Natural killer cell (primary cell): ENCODE results near the gene MRPL20. TPM values are rescaled to one million over a fixed set of nuclear protein-coding genes. Genes with fewer than 3 reads are reported as not detected.
A peak's percentile ranks its signal among the peaks of the same experiment; 100 is the strongest.

Experiments used
- ATAC-seq, 3 donors: fragments of 150-1000 bp in 2 of 3; fragments of 200-7000 bp in 1 of 3; cut with Tn5 transposase; 1 replicate in 1 of 3; 2 replicates in 2 of 3; pipeline ENCODE4 v1.10.0; 2021; ENCODE audit warnings: mild to moderate bottlenecking in 2 of 3, moderate library complexity in 2 of 3
- DNase-seq, 2 donors: peaks; one replicate each; pipeline versions ENCODE4 v3.0.0 to v3.0.0-alpha.2; 2013 to 2021; ENCODE audit warnings: mixed read lengths in 1 of 2
- H3K27ac ChIP-seq: one replicate; pipeline ENCODE4 v1.5.1; 2013; ENCODE audit warnings: mild to moderate bottlenecking, low read length
- H3K27me3 ChIP-seq: one replicate; pipeline ENCODE4 v1.6.1; 2013; ENCODE audit warnings: low read length; ENCODE audit not compliant: control insufficient read depth, insufficient read depth
- H3K36me3 ChIP-seq: one replicate; pipeline ENCODE4 v1.6.1; 2013; ENCODE audit warnings: low read length; ENCODE audit not compliant: control insufficient read depth, insufficient read depth
- H3K4me1 ChIP-seq: one replicate; pipeline ENCODE4 v1.6.1; 2013; ENCODE audit warnings: low read length; ENCODE audit not compliant: control insufficient read depth, insufficient read depth
- H3K4me3 ChIP-seq: one replicate; pipeline ENCODE4 v1.5.1; 2013; ENCODE audit warnings: low read length
- H3K9me3 ChIP-seq: one replicate; pipeline ENCODE4 v1.6.1; 2013; ENCODE audit warnings: low read length; ENCODE audit not compliant: control insufficient read depth, insufficient read depth
- H3K27ac Mint-ChIP-seq, 2 donors: one replicate each; pipeline ENCODE4 v1.8.0; 2022; ENCODE audit warnings: mild to moderate bottlenecking in 2 of 2, mixed read lengths in 2 of 2, moderate library complexity in 1 of 2
- H3K27me3 Mint-ChIP-seq, 2 donors: one replicate each; pipeline ENCODE4 v1.8.0; 2022; ENCODE audit warnings: low read depth in 2 of 2, mixed read lengths in 2 of 2
- H3K36me3 Mint-ChIP-seq: one replicate; pipeline ENCODE4 v1.8.0; 2022; ENCODE audit warnings: mixed read lengths
- H3K4me1 Mint-ChIP-seq, 2 donors: one replicate each; pipeline ENCODE4 v1.8.0; 2022; ENCODE audit warnings: mixed read lengths in 2 of 2
- H3K4me3 Mint-ChIP-seq: one replicate; pipeline ENCODE4 v1.8.0; 2022; ENCODE audit warnings: mild to moderate bottlenecking, moderate library complexity, mixed read lengths
- H3K9me3 Mint-ChIP-seq, 2 donors: one replicate each; pipeline ENCODE4 v1.8.0; 2022; ENCODE audit warnings: mixed read lengths in 2 of 2
- WGBS: methylation state at CpG from one replicate; pipeline ENCODE4 v1.1.7; 2013; ENCODE audit warnings: missing lambda C conversion rate; ENCODE audit not compliant: insufficient coverage; 5-methylcytosine and 5-hydroxymethylcytosine counted together
- intact Hi-C: fragments of 100-400 bp; cut with micrococcal nuclease; formaldehyde crosslinking; loops from one replicate; pipeline ENCODE4 v1.14.2; 2022
- total RNA-seq, 4 donors: library from RNA; stranded (reverse); fragments of 120-200 nt in 1 of 4; gene quantifications; one replicate each; pipeline versions ENCODE4 v1.2.3 to v1.2.4, GENCODE V29; 2013 to 2022
- TF ChIP-seq, protein P1 (sequence below): fragments of 200-600 bp; IDR thresholded peaks from one replicate; pipeline ENCODE4 v1.8.0; 2022; ENCODE audit warnings: antibody characterized with exemption

Gene MRPL20
- total RNA-seq, 3 donors from 2014 or later (not counting 1 experiment from before 2014, with no cell fraction given) = 90.9 to 111 (median 92.7) TPM

DNA sequence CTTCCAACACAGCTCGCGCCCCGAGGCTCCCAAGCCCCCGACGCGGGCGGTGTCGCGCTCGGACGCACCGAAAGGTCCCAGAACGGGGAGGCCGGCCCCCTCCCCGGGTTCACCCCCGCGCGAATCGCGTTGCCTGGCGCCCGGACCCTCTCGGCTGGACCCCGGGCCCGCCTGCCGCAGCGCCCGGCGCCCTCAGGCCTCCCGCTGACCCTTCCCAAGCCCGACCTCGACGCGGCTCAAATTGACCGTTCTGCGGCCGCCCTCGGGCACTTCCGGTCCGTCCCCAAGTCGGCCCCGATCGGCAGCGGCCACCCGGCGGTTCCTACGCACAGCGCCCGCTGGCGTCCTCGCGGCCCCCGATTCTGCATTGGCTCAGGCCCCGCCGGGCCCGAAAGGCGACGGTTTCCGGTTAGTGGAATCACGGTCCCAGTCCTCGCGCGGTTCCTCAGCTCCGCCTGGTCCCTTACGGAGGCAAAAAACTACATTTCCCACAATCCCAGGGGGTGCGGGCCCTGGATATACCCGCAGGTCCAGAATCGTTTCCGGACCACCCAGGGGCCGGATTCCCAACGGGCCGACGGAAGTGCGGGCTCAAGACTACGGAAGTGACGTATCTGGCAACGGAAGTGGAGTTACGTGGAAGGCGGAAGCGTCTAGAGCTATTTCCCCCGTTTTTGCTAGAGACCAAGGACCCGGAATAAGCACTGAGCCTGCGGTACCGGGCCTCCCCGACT, 32.0 kb downstream of the MRPL20 start, which contains the start of gene AURKAIP1:
Gene AURKAIP1, minus strand, starts transcription at position 279 of the 734 bp plus-strand sequence. CDS start 451 bp downstream, outside the sequence.
- H3K4me1 Mint-ChIP-seq = peaks cover 10 to 27% of the 10 kb centered on the region in 2 donors
- H3K36me3 Mint-ChIP-seq = no peaks in the 10 kb centered on the region
- peak within 1 kb of the TSS; percentile 97 for H3K4me3 Mint-ChIP-seq
- WGBS = under 1% methylated on average over 85 of the region's 85 CpGs
- H3K27ac Mint-ChIP-seq = peak within 1 kb of the TSS; percentile 97 to 98
- peak within 1 kb of the TSS; percentile 96 for H3K27ac ChIP-seq
- DNase-seq = peak; percentile 90 to 99
- H3K36me3 ChIP-seq = peaks cover 9% of the 10 kb centered on the region
- peaks cover 49% of the 10 kb centered on the region for H3K4me1 ChIP-seq
- no peaks in the 10 kb centered on the region for H3K27me3 ChIP-seq
- peak within 1 kb of the TSS; percentile 80 for H3K4me3 ChIP-seq
- no peaks in the 10 kb centered on the region for H3K27me3 Mint-ChIP-seq
- TF ChIP-seq, protein P1, sequence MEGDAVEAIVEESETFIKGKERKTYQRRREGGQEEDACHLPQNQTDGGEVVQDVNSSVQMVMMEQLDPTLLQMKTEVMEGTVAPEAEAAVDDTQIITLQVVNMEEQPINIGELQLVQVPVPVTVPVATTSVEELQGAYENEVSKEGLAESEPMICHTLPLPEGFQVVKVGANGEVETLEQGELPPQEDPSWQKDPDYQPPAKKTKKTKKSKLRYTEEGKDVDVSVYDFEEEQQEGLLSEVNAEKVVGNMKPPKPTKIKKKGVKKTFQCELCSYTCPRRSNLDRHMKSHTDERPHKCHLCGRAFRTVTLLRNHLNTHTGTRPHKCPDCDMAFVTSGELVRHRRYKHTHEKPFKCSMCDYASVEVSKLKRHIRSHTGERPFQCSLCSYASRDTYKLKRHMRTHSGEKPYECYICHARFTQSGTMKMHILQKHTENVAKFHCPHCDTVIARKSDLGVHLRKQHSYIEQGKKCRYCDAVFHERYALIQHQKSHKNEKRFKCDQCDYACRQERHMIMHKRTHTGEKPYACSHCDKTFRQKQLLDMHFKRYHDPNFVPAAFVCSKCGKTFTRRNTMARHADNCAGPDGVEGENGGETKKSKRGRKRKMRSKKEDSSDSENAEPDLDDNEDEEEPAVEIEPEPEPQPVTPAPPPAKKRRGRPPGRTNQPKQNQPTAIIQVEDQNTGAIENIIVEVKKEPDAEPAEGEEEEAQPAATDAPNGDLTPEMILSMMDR = no peak
- H3K9me3 ChIP-seq = no peaks in the 10 kb centered on the region
- peak; percentile 76 to 91 (median 81) for ATAC-seq
- intact Hi-C loops = loop anchor here (1.0 to 2.0 kb wide), 3 partner anchors 20 to 32 kb away; partner anchors contain the start of genes CCNL2 and MRPL20
- H3K9me3 Mint-ChIP-seq = no peaks in the 10 kb centered on the region

DNA sequence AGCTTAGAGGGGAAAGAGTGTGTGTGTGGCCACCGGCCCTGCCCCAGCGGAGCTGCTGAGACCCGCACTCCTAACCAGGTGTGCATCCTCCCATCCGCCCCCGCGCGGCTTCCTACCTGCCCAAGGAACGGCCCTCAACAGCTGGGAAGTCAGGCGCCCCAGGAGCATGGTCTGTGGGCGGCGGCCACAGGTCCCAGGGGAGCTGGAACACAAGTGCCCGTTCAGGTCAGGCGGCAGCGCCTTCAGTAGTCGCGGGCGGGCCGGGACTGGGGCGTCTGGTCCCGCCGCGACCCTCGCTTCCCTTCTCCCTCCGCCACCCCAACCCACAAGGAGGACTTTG, 32.5 kb downstream of the MRPL20 start:
- H3K36me3 ChIP-seq = peaks cover 9% of the 10 kb centered on the region
- no peaks in the 10 kb centered on the region for H3K9me3 Mint-ChIP-seq
- peaks cover 49% of the 10 kb centered on the region for H3K4me1 ChIP-seq
- TF ChIP-seq, protein P1 = no peak
- no peaks in the 10 kb centered on the region for H3K36me3 Mint-ChIP-seq
- H3K4me1 Mint-ChIP-seq = peaks cover 10 to 27% of the 10 kb centered on the region in 2 donors
- under 1% methylated on average over 24 of the region's 24 CpGs for WGBS
- H3K27ac Mint-ChIP-seq = peak overlapping the region; percentile 97 to 98
- DNase-seq (no peak), ATAC-seq (no peak)
- H3K4me3 ChIP-seq = peak overlapping the region; percentile 80
- no peaks in the 10 kb centered on the region for H3K9me3 ChIP-seq
- no peaks in the 10 kb centered on the region for H3K27me3 Mint-ChIP-seq
- no peaks in the 10 kb centered on the region for H3K27me3 ChIP-seq
- peak overlapping the region; percentile 96 for H3K27ac ChIP-seq
- H3K4me3 Mint-ChIP-seq = peak overlapping the region; percentile 83
- intact Hi-C loops = loop anchor here (2.0 kb wide), 2 partner anchors 20 to 32 kb away; partner anchors contain the start of gene MRPL20

DNA sequence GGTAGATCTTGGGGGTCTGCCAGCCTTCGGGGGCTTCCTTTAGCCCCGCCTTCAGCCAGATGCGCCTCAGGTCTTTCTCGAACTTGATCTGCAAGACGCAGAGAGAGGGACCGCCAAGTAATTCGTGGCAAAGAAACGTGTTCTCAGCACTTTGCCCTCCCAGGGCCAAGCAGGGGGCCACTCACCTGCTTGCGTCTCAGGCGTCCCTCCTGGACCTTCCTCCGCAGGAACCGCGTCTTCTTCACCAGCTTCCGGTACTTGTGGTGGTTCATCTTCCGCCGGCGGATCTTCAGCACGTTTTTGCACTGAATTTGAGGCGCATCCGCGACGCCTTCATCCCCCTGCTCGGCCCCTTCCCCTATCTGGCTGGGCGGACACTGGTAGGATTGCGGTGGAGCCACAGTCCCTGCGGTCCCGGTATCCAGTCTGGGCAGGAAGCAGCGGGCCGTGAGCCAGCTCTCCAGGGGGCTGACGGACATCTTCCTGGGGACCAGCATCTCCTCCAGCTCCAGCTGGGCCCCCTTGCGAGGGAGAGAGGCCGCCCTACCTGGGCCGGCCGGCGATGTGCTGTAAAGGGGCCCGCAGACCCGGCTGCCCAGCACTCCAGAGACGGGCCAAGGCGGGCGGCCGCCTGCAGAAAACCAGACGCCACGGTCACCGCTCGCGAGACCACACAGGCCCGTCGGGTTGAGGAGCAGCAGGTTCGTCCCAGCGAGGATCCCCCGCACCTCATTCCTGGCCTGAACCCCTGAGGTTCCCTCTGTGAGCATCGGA, 33.1 kb downstream of the MRPL20 start:
- peaks cover 9% of the 10 kb centered on the region for H3K36me3 ChIP-seq
- Mint-ChIP-seq H3K4me3 (peak overlapping the region; percentile 83), H3K27me3 (no peaks in the 10 kb centered on the region), H3K9me3 (no peaks in the 10 kb centered on the region), H3K36me3 (no peaks in the 10 kb centered on the region), H3K4me1 (peaks cover 10 to 27% of the 10 kb centered on the region in 2 donors), H3K27ac (peak overlapping the region; percentile 97 to 98)
- peak overlapping the region; percentile 96 for H3K27ac ChIP-seq
- ATAC-seq (no peak), DNase-seq (peak in 1 of 2 donors; percentile 29)
- peaks cover 49% of the 10 kb centered on the region for H3K4me1 ChIP-seq
- no peaks in the 10 kb centered on the region for H3K27me3 ChIP-seq
- peak overlapping the region; percentile 80 for H3K4me3 ChIP-seq
- H3K9me3 ChIP-seq = no peaks in the 10 kb centered on the region
- TF ChIP-seq, protein P1 = no peak
- intact Hi-C loops = loop anchor here (2.0 kb wide), 2 partner anchors 19 to 33 kb away; partner anchors contain the start of gene MRPL20
- WGBS = 60% methylated on average over 52 of the region's 52 CpGs
